GM19099 (cell line): ENCODE measurements around the gene CRYBG1.

Source experiments
- POLR2A ChIP-seq: IDR thresholded peaks from 3 replicates; pipeline ENCODE4 v1.6.1; 2011; ENCODE audit warnings: low read depth; ENCODE audit not compliant: insufficient read length; ENCODE audit errors: extremely low read depth

CRYBG1 gene

GRCh38 chr6:106512048-106512967 lies 151.8 kb downstream of the CRYBG1 start:
- TF ChIP-seq POLR2A, result no peak

- TF ChIP-seq POLR2A, result no peak
Measured at GRCh38 chr6:106512968-106513574, 152.6 kb downstream of the CRYBG1 start.

GRCh38 chr6:106513808-106514582 lies 153.5 kb downstream of the CRYBG1 start:
- no peak for TF ChIP-seq POLR2A

GRCh38 chr6:106514583-106514885 lies 154.0 kb downstream of the CRYBG1 start:
- no peak for TF ChIP-seq POLR2A

GRCh38 chr6:106516616-106517015 lies 156.1 kb downstream of the CRYBG1 start:
- no peak for TF ChIP-seq POLR2A

GRCh38 chr6:106517706-106518105 lies 157.2 kb downstream of the CRYBG1 start:
- no peak for TF ChIP-seq POLR2A

- TF ChIP-seq POLR2A, result no peak
Measured at GRCh38 chr6:106518748-106519147, 158.2 kb downstream of the CRYBG1 start.

- peak; percentile 51 for TF ChIP-seq POLR2A
Measured at GRCh38 chr6:106519460-106520394, 159.2 kb downstream of the CRYBG1 start.

GRCh38 chr6:106520711-106521401 lies 160.3 kb downstream of the CRYBG1 start:
- peak; percentile 53 for TF ChIP-seq POLR2A

GRCh38 chr6:106522562-106523250 lies 162.2 kb downstream of the CRYBG1 start:
- no peak for TF ChIP-seq POLR2A

GRCh38 chr6:106525107-106525881 lies 164.8 kb downstream of the CRYBG1 start:
- TF ChIP-seq POLR2A, result no peak

- TF ChIP-seq POLR2A, result no peak
Measured at GRCh38 chr6:106525882-106526275, 165.4 kb downstream of the CRYBG1 start.

GRCh38 chr6:106527117-106527516 lies 166.6 kb downstream of the CRYBG1 start:
- no peak for TF ChIP-seq POLR2A
